Activated gamma-delta T cell treated with anti-CD3 and anti-CD28 coated beads, Interleukin-2, amount 50 U/mL, for 16 hours (primary cell): Measurements from ENCODE around the gene IGLL5.
"Not testable (repeated sequence)": the region's sequence is repeated elsewhere in the genome, so short reads cannot be mapped to it uniquely, and the experiment has no call there.

Experiments
- DNase-seq: peaks from one replicate; pipeline ENCODE4 v3.0.0-alpha.2; 2020; ENCODE audit warnings: low read depth

IGLL5 gene

DNA sequence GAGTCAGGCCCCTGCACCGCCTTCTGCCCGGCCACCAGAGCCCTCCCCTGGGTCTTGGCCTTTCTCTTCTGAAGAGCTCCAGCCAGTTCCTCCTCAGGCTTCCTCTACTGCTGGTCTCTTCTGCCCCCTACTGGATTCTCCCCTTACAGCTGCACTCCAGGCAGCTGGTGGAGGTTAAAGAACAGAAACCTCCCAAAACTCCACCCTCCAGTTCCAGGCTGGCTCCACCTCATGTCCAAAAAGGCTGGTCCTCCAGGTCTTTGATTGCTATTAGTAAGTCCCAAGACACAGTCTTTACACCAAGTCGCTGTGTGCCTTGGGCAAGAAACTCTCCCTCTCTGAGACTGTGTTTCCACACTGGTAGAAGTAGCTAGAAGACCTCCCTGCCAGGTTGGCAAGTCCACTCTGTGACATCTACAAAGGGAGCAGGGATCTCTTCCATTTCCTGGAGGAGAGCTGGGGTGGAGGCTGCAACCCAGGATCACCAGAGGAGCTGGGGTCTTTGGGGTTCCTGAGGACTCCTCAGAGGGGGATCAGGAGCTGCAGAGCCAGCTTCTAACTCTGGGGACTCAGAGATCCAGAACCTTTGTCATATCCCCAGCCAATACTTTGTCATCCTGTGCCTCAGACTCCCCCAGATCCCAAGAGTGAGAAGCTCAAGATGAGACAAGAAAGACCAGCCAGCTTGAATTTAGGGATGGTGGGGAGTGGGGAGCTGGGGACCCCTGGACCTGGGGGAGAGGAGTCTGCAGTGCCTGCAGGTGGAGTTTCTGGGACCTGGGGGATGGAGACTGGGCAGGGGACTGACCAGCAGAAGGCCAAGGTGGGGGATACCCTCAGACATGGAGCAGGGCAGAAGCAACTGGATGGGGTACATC is 3.4 kb upstream of the IGLL5 start:
- peak; percentile 53 for DNase-seq

DNA sequence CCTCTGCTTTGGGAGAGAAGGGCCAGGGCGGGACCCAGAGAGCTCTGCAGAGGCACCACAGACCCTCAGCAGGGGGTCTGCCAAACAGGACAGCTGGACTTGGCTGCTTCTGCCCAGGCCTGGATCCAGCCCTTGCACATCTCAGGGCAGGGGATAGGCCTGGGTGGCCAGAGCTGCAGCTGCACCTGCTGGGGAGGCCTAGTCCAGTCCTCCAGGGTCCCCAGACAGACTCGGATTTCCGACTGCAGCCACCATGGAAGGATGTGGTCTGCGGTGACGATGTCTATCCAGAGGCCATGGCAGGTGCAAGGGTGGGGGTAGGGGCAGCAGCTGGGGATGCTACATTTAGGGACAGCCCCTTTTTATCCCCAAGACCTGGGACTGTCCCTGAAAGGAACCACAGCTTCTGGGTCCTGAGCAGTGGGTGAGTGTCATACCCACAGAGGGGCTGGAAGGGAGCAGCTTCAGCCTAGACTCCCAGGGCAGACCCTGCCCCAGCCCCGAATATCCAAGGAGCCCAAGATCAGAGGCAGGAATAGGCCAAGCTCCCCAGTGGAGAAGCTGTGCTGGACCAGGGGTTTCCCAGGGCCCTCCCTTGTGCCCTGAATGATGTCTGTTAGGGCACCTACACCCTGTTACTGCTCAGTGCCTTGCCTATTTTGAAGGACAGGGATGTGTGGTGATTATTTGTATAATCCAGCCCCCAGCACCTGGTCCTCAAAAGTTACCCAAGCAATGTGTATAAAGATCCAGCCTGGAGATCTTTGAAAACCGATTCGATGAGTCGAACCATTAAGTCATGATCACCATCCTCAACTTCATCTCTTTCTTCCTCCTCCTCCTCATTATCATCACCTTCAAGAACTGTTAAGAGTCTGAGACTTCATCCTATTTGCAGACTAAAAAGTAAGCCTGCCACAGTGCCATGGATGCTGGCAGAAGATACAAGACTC is 2.5 kb upstream of the IGLL5 start:
- DNase-seq: no peak

DNA sequence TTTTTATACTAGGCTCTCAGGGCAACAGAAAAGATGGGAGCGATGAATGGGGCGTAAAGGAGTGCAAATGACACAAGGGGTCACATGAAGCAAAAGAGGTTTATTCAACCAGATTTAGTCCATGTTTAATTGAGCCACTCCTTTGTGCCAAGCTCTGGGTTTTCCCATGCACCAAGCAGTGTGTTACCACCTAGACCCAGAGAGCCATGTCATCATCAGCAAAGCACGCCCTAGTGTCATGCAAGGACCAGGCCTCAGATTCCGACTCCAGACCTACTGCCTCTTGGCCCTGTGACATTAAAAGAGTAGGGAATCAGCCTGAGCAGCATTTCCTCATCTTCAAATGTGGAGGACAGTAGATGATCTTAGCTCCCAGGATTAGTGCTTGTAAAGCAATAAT is 1.1 kb upstream of the IGLL5 start:
- DNase-seq: no peak

DNA sequence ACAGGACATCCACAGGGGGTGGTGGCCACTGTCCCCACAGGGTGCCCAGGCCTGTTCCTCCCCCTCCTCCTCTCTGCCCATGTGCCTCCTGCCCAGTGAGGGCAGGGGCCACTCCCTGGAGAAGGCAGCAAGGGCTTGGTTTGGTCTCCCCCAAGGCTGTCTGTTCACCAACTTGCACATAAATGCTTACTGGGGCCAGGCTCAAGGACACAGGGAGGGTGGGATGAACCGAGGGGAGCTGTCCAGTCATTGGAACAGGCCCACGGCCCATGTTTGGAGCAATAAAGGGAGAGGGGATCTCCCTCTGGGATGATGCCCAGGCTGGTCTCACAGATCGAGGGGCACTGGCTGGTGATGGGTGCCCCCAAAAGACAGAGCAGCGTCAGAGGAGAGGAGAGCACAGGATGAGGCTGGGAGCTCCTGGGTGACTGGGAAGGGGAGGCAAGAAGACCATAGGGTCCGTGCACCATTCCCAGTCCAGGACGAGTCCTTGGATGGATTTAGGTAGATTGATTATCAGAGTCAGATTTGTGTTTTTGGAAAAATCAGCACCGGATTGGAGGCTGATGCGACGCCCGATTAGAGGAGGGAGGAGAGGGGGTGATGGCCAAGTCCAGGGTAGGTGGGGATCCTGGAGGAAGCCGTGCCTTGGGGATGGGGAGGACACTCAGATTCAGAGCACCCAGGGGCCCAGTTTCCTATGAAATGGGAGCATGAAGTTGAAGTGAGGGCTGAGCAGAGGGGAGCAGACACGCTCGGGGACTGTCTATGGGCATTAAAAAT is 1.1 kb downstream of the IGLL5 start:
- DNase-seq: no peak

DNA sequence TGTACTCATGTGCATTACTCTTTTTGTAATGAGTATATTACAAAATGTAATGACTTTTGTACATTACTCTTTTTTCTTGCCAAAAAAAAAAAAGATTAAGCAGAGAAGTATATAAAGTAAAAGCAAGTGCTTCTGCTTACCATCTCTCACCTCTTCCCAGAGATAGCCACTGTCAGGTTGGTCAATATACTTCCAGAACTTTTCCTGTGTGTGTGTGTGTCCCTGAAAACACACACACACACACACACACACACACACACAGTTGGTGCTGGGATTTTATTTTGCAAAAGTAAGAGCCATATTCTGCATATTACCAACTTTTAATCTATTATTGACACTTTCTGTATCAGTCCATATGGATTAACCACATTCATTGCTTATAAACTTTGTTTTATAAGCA is 2.5 kb downstream of the IGLL5 start:
- DNase-seq: no peak

DNA sequence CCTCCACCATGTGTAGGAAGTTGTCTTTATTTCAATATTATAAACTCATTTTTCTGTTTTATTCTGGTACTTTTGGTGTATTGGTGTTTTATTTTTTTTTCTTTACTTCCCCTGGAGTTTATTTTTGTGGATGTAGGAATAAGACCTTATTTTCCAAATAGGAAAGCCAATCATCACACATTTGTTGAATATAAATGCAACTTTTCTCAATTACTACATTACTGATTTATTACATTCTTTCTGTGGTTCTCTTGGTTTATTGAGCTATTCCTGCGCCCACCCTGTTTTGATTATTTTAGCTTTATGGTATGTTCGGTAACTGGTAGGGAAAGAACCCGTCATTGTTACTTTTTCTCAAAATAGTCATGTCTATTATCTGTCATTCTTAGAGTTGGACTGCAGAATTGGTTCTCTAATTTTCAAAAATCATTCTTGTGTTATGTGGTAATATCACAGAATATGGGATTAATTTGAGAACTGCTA is 3.6 kb downstream of the IGLL5 start:
- no peak for DNase-seq

DNA sequence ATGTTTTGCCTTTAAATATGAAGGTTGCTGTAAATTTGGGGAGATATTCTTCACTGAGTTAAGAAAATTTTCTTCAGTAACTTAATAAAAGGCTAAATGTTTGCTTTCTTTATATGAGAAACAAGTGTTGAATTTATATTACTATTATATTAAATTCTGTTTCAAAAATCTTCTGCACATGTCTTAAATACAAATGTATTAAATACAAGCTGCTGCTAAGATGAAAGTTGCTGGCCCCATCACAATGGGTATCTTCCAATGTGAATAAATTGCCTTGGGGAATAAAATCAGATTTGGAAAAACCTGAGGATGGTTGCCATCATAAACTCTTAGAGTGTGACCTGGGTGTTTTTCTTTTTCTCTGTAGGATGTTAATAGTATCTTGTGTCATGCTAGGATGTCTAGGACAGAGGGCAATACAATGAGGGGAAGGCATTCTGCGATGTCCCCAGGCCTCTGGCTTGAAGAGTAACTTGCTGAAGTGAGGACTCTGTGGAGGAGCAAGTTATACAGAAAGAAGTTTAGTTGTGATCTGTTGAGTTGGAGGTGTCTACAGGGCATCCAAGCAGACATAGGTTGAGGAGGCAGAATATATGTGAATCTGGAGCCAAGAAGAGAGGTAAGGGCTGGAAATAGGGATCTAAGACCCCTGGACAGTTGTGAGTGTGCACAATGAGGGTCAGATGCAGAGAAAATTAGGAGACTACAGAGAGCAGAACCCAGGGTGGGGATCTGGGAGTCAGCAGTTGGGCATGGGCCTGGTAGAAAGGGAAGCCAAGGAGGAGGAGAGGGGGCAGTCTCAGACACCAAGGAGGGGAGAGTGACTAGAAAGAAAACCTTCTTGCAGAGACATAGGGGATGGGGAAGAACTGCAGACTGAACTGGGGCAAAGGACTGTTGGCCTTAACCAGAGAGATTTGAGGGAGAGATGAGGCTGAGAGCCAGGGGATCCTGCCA is 4.8 kb downstream of the IGLL5 start:
- DNase-seq: no peak

DNA sequence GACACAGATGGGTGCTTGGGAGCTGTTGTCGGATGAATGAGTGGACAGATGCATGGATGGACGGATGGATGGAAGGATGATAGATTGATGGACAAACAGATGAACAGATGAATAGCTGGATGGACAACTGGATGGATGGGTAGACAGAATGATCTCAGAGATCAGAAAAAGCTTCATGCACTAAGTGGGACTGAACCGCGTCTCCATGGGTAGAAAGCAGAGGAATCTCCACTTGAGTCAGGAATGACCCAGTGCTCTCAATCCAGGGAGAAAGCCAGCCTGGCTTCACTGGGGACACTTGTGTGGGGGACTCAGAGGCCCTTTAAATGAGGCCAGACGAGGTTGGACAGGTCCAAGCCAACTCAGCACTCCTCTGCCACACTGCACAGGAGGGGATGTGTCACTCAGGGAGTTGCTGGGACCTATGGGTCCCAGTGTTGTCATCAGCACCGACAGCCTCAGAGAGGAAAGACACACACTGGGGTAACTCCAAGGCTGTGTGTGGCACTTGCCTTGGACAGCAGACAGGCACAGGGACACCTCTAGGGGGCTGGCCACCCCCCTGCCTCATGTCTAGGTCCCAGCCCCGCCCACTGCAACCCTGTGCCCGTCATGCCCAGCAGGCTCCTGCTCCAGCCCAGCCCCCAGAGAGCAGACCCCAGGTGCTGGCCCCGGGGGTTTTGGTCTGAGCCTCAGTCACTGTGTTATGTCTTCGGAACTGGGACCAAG is 5.6 kb downstream of the IGLL5 start:
- DNase-seq: no peak

DNA sequence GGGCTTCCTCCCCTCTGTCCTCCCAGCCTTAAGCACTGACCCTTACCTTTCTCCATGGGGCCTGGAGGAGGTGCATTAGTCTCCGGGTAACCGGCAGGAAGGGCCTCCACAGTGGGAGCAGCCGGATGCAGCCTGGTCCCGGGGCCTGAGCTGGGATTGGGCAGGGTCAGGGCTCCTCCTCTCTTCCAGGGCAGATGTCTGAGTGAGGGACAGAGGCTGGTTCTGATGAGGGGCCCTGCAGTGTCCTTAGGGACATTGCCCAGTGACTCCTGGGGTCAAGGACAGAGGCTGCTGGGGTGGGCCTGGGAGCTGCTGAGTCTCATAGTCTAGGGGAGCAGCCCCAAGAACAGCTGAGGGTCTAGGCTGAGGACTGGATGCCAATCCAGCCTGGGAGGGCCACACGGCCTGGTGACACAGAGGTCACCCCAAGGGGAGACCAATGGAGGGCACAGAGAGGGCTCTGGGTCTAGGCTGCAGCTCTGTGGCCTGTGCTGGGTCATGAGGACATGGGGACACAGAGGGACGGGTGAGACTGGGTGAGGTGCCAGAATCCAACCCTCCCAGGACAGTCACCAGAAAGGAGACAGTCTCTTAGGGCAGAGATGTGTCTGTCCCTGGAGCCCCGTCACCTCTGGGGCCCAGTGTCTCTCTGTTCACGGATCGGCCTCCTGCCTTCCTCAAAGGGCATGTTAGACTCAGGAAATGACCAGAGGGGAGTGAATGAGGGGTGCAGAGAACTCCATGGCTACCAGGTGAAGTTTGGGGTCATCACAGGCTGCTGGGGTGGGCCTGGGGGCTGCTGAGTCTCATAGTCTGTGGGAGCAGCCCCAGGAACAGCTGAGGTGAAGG is 6.5 kb downstream of the IGLL5 start:
- no peak for DNase-seq

DNA sequence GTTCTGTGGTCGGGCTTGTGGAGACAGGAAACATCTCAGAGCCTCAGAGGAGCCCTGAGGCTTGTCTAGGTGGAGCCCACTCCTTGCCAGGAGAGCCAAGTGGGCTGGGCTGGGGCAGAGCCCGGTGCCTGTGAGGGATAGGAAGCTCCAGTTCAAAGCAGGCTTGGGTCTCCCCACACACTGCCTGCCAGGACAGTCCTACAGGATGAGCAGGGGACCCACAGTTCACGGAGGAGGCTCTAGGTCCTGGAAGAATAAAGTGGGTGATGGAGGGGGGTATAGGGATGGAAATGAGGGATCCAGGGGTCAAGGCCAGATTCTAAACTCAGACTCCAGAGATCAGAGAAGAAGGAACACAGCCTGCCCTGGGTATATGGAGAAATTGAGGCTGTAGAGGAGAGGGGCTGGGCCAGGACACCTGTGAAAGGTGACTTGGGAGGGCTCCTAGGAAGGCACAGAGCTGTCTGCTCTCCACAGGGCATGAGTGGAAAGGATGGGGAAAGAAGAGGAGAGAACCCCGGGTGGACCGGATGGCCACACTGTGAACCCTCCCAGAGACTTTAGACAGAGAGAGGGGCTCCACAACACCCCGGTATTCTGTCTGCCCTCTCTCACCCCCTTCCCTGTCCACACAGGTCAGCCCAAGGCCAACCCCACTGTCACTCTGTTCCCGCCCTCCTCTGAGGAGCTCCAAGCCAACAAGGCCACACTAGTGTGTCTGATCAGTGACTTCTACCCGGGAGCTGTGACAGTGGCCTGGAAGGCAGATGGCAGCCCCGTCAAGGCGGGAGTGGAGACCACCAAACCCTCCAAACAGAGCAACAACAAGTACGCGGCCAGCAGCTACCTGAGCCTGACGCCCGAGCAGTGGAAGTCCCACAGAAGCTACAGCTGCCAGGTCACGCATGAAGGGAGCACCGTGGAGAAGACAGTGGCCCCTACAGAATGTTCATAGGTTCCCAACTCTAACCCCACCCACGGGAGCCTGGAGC is 7.4 kb downstream of the IGLL5 start:
- DNase-seq: no peak

DNA sequence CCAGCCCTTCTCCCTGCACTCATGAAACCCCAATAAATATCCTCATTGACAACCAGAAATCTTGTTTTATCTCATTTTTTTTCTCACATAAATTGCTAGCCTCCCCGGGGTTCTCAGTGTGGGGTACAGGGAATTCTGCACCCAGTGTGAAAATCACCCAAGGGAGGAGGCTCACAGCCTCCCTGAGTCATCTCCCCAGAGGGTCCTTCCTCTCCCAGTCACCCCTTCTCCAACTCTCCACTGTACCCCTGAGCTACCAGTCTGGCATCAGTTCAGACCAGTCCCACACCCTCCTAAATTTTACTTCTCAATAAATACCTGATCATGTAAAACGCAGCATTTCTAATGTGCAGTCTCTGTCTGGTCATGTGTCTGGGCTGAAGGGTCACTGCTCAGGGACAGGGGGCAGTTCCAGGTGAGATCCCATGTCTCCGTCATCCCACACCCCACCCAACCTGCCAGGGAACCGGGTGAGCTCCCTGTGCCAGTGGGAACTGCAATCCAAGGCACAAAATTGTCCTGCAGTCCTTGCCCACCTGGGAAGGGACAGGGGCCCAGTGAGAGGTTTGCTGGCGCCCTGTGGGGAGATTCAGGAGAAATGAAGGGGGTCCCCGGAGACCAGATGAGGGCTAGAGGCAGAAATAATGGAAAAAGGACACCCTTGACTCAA is 8.3 kb downstream of the IGLL5 start:
- no peak for DNase-seq

DNA sequence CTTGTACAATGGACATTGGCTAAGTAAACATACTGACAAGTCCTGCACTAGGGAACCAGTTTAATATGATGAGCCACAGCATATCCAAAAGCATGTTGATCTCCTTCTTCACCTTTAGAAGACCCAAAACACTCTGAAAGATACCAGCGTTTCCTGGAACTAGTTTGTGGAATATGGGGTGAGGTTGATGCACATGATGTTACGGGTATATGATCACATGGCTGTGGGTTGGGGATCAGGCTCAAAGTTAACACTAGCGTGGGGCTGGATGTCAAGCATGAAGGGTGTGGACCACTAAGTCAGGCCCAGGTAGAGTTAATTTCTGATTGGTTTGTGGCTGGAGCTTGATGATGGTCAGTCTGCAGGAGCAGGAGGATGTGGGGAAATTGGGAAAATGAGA is 9.0 kb downstream of the IGLL5 start:
- no peak for DNase-seq

DNA sequence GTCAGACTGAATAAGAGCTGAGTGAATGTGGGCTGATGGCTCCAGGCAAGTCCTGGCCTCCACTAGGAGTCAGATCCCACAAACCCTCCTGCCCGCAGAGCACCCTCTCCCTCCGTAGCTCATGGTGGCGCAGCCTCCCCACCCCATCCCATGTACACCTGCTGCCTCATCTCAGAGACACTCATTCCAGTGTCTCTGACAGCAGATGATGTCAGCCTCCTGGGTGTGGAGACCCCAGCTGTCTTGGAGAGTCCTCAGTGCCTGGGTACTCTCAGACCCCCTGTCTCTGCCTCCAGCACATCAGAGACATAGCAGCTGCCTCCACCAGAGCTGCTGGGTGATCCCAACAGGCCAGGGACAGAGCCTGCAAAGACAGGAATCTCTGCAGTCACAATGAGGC is 9.5 kb downstream of the IGLL5 start:
- no peak for DNase-seq

DNA sequence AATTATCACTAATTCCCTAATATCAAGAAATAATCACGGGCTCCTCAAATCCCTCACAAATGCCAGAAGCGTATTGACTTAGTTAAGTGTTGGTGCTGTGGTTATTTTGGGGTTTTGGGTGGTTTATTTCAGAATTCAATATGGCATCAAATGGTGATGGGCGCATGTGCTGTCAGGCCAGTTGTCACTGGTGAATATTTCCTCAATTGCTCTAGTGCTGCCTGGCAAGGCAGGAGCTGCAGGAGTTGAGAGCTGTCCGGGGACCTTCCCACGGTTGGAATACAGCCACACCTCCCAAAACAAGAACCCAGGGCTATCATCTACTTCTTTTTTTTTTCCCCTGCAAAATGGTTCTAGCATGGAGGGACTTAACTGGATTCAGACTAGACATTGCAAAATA is 10.3 kb downstream of the IGLL5 start:
- DNase-seq: no peak

DNA sequence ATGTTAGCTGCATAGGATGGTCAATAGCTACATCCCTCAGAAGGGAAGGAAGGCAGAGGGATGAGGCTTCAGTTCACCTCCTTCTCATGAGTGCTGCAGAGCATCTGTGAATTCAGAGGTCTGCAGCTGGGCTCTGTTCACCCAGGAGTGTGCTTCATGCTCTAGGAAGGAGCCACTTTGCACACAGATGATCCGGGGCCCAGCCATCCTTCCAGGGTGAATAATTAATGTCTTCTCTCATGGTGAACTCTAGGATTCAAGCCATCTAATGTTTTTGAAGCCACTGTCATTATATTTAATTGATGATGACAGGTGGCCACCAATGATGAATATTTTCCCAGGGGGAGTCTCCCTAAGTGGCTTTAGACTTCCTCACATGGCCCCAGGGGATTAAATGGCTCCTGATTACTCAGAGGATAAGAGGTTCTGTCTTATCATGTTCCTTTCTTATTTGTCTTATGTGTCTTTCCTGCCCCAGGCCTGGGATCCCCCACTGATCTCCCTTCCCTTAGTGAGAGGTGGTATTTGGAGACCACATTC is 10.9 kb downstream of the IGLL5 start:
- not testable (repeated sequence) for DNase-seq

DNA sequence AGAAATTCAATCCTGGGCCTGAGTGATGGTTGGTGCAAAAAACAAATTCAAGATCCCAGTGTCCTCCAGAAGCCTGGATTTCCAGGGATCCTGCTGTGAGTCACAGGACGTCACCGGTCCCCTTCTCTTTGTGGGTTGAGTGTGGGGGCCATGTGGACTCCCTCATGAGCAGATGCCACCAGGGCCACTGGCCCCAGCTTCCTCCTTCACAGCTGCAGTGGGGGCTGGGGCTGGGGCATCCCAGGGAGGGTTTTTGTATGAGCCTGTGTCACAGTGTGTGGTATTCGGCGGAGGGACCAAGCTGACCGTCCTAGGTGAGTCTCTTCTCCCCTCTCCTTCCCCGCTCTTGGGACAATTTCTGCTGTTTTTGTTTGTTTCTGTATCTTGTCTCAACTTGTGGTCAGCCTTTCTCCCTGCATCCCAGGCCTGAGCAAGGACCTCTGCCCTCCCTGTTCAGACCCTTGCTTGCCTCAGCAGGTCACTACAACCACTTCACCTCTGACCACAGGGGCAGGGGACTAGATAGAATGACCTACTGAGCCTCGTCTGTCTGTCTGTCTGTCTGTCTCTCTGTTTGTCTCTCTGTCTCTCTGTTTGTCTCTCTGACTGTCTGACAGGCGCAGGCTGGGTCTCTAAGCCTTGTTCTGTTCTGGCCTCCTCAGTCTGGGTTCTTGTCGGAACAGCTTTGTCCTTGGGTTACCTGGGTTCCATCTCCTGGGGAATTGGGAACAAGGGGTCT is 11.9 kb downstream of the IGLL5 start:
- not testable (repeated sequence) for DNase-seq
